Islet precursor cell (in vitro differentiated cells): ENCODE results near the gene EXOC3.
"Not testable (repeated sequence)": the region's sequence is repeated elsewhere in the genome, so short reads cannot be mapped to it uniquely, and the experiment has no call there.

Experiments used
- DNase-seq: peaks from one replicate; pipeline ENCODE4 v3.0.0-alpha.2; 2018

Gene EXOC3

DNA sequence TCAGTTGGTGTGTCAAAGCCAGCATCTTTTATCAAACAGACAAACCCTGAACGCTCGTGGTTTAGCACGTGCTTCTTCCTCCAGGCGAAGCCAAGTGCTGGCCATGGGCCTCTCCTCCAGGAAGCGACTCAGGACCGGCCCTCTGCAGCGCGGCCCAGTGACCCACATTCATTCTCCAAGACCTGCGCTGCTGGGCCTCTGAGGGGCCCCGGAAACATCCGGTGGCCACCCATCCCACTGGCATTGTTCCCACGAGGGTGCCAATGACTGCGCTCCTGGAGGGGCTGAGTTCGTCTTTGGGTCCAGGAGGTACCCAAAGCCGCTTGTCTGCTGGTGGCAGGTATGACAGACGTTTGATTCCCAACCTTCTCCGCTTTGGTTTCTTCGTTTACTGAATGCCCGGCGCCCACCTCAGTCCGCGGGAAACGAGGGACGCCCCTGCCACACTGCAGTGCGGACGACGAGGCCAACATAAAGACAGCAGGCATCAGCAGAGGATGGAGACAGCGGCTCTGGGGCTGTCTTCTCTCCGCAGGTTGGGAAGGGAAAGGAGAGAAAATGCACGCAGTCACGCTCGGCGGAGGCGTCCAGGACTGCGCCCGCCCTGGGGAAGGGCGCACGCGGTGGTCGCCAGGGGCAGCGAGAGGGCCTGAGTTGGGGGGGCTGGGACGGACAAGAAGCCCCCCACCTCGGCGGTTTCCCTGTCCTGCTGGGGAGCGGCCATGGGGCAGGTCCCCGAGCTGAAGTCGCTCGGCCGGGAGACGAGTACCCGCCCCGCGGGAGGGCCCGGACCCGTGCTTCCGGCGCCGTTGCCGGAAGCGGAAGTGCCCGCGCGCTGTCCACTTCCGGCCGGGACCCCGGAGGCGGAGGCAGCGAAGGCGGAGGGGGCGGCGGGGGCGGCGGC lies at the start of gene EXOC3:
TSS of gene EXOC3 (plus strand) at position 842 of the 904 bp plus-strand sequence. CDS start 3,030 bp downstream, outside the sequence.
- peak; percentile 83 for DNase-seq

- DNase-seq = peak; percentile 81
Measured at GRCh38 chr5:393846-394275, 49.1 kb upstream of the EXOC3 start.

DNA sequence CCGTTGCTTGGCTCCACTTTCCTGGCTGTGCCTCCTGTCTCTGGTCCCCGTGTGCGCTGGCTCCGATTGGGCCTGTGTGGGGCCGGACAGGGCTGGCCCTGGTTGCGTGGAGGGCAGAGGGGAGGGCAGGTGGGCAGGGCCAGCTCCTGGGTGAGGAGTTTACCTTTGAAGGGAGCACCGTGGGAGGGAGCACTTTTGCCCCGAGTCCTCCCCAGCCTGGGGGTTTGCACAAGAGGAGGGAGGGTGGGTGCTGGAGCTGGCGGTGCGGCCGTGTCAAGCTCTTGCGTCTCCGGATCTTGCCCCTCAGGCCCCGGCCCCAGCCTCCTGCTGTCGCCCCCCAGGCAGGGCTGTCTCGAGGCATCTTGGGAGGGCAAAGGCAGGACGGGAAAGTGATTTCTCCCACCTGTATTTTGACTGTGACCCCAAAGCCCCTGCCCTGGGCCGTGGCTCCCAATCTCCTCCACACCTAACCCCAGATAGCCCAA lies 48.3 kb upstream of the EXOC3 start:
- peak; percentile 51 for DNase-seq

DNA sequence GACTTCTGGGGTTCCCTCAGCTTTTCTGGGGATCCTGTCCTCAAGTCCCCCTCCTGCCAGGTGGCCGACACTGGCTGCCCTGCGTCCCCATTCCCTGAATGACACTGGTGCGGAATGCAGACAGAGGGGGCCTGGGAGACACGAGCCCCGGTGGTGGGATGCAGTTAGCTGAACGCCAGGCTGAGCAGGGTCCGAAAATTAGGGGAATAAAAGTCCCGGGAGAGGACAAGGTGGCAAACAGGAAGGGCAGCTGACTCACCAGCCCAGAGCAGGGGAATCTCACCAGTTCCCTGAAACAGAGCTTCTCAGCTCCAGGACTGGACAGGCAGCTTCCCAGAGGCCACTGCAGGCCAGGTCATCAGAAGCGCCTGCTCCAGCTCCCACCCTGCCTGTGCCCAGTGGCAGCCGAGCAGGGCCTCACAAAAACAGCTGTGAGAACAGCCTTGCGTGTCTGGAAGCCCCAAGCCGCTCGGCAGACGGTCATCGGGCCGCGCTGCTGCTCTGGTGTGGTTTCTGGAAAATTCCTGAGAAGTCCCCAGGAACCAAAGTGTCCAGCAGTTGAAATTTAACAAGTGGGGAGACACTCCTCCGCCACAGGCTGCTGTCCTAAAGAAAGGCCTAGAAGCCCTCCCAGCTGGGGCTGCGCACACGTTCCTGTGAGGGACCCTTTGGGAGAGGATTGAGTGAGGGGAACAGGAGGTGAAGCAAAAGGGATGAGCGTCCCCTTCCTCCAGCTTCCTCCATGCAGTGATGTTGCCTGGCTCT lies 47.6 kb upstream of the EXOC3 start:
- peak; percentile 94 for DNase-seq

DNA sequence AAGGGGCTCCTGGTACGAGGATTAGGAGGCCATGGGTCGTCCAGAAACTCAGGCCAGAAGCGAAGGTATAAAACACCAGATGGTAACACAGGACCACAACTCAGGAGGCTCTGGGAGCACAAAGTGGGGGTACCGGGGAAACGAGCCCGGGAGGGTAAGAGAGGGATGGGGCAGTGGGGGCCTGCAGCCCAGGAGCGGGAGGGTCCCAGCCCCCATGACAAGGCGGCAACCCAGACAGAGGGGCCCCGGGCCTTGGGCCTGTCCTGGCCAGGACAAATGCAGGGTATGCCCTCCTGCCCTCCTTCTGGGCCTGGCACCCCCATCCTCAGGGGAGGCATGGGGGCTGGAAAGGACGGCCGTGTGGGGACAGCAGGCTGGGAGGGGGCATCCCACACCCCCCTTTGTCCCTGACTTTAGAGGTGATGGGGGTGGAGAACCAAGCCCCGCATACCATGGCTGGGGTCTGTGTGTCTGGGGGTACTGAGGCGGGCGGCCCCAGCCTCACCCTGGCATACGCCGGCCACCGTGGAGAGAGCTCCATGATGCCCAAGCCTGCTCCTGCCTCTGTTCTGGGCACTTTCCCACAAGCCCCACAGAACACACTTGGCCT lies 47.0 kb upstream of the EXOC3 start:
- DNase-seq = no peak

- peak; percentile 41 for DNase-seq
Measured at GRCh38 chr5:396531-396961, 46.4 kb upstream of the EXOC3 start.

DNA sequence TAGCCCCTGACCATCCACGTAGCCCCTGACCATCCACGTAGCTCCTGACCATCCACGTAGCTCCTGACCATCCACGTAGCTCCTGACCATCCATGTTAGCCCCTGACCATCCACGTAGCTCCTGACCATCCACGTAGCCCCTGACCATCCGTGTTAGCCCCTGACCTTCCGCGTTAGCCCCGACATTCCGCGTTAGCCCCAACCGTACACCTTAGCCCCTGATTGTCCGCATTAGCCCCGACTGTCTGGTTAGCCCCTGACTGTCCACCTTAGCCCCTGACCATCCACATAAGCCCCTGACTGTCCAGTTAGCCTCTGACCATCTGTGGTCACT lies 44.9 kb upstream of the EXOC3 start:
- not testable (repeated sequence) for DNase-seq

- DNase-seq = peak; percentile 51
Measured at GRCh38 chr5:398475-399295, 44.3 kb upstream of the EXOC3 start.

GRCh38 chr5:399296-400281 lies 43.4 kb upstream of the EXOC3 start:
- peak; percentile 62 for DNase-seq

GRCh38 chr5:400282-401145 lies 42.5 kb upstream of the EXOC3 start:
- no peak for DNase-seq

- peak; percentile 41 for DNase-seq
Measured at GRCh38 chr5:401146-402034, 41.6 kb upstream of the EXOC3 start.

- DNase-seq = not testable (repeated sequence)
Measured at GRCh38 chr5:402219-402614, 40.8 kb upstream of the EXOC3 start.

- DNase-seq = peak; percentile 41
Measured at GRCh38 chr5:402615-403359, 40.2 kb upstream of the EXOC3 start.

- no peak for DNase-seq
Measured at GRCh38 chr5:403995-404394, 39.0 kb upstream of the EXOC3 start.

DNA sequence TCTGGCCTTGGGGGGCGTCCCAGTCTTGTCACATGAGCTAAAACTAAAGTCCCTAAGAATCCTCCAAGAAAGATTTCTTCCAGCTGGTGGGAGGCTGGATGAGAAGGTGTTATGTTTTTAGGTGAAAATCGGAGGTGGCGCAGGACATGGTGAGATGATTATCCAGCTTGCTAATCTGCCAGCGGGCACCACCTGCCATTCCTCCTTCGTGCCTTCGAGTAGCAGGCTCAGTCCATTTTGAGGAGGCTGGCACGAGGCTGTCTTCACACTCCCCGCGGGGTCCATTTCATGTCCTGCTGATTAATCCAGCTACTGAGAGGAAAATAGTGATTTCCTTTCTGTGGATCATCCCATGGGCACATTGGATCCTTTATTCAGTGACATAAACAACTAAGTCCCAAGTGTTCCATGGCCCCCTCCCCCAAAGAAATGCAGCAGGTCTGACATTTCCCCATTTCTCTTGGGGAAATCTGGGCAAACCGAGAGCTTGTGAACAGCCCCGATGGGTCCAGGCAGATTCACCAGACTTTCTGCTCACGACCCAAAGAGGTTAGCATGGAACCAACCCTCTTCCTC lies 38.2 kb upstream of the EXOC3 start:
- no peak for DNase-seq

GRCh38 chr5:405421-405820 lies 37.6 kb upstream of the EXOC3 start:
- DNase-seq = peak; percentile 42

DNA sequence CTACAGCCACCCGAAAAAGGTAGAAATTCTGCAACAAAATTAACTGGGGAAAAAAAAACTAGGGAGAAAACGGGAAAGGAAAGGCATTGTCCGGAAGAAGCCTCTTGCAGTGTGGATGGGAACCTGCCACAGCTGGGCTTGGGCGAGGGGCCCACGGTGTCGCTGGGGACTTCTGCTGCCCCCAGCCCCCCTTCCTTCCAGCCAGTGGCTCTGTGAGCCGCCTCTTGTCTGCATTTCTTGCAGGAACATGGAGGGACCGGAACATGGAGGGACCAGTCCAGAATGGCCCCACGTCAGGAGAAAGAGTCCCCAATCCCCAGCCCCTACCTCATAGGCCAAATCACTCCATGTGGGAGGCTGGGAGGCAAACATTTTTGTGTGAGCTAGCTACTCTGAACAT lies 36.9 kb upstream of the EXOC3 start:
- DNase-seq = no peak

GRCh38 chr5:407051-407450 lies 35.9 kb upstream of the EXOC3 start:
- DNase-seq = no peak
